Measurements from ENCODE around the gene TPRKB.

Gene TPRKB

GRCh38 chr2:73700661-73701447 lies 36.3 kb downstream of the TPRKB start:
- H3K4me2 ChIP-seq: no peak overlapping the region
- H3K79me2 ChIP-seq (ENCODE audit: insufficient read depth, low read depth): no peaks in the 10 kb centered on the region
- no peaks in the 10 kb centered on the region for H3K4me1 ChIP-seq (ENCODE audit: low read depth, poor library complexity, severe bottlenecking)
- H3K27ac ChIP-seq: no peak overlapping the region
- no peaks in the 10 kb centered on the region for H3K36me3 ChIP-seq (ENCODE audit: insufficient read depth)
- no peaks in the 10 kb centered on the region for H3K27me3 ChIP-seq (ENCODE audit: insufficient read depth, low read depth)
- TF ChIP-seq CTCF (conservative IDR thresholded peaks at IDR 0.05; ENCODE audit: low read depth, low read length): no peak
- H3K4me3 ChIP-seq (IDR thresholded peaks at IDR 0.05; ENCODE audit: insufficient read depth, low read depth, low read length): no peak overlapping the region
- no peaks in the 10 kb centered on the region for H4K20me1 ChIP-seq (ENCODE audit: insufficient read depth)
- H2AFZ ChIP-seq (ENCODE audit: low read depth): no peak overlapping the region
- no peak overlapping the region for H3K9ac ChIP-seq

- no peaks in the 10 kb centered on the region for H3K36me3 ChIP-seq (ENCODE audit: insufficient read depth)
- no peak overlapping the region for H2AFZ ChIP-seq (ENCODE audit: low read depth)
- H4K20me1 ChIP-seq (ENCODE audit: insufficient read depth): no peaks in the 10 kb centered on the region
- H3K4me2 ChIP-seq: no peak overlapping the region
- H3K27ac ChIP-seq: no peak overlapping the region
- H3K79me2 ChIP-seq (ENCODE audit: insufficient read depth, low read depth): no peaks in the 10 kb centered on the region
- H3K4me1 ChIP-seq (ENCODE audit: low read depth, poor library complexity, severe bottlenecking): no peaks in the 10 kb centered on the region
- H3K27me3 ChIP-seq (ENCODE audit: insufficient read depth, low read depth): no peaks in the 10 kb centered on the region
- H3K4me3 ChIP-seq (IDR thresholded peaks at IDR 0.05; ENCODE audit: insufficient read depth, low read depth, low read length): no peak overlapping the region
- TF ChIP-seq CTCF (conservative IDR thresholded peaks at IDR 0.05; ENCODE audit: low read depth, low read length): no peak
- no peak overlapping the region for H3K9ac ChIP-seq
These were observed 37.0 kb downstream of the TPRKB start for GRCh38 chr2:73700131-73700611.

- Histone ChIP-seq H3K27me3 (ENCODE audit: insufficient read depth, low read depth) (no peaks in the 10 kb centered on the region), H2AFZ (ENCODE audit: low read depth) (no peak overlapping the region), H3K27ac (no peak overlapping the region), H3K9ac (no peak overlapping the region), H3K36me3 (ENCODE audit: insufficient read depth) (no peaks in the 10 kb centered on the region), H4K20me1 (ENCODE audit: insufficient read depth) (no peaks in the 10 kb centered on the region), H3K79me2 (ENCODE audit: insufficient read depth, low read depth) (no peaks in the 10 kb centered on the region), H3K4me2 (no peak overlapping the region), H3K4me1 (ENCODE audit: low read depth, poor library complexity, severe bottlenecking) (no peaks in the 10 kb centered on the region), H3K4me3 (IDR thresholded peaks at IDR 0.05; ENCODE audit: insufficient read depth, low read depth, low read length) (no peak overlapping the region)
- no peak for TF ChIP-seq CTCF (conservative IDR thresholded peaks at IDR 0.05; ENCODE audit: low read depth, low read length)
These were observed 37.7 kb downstream of the TPRKB start for GRCh38 chr2:73699437-73699836.

- H2AFZ ChIP-seq (ENCODE audit: low read depth): no peak overlapping the region
- H3K4me1 ChIP-seq (ENCODE audit: low read depth, poor library complexity, severe bottlenecking): no peaks in the 10 kb centered on the region
- H3K79me2 ChIP-seq (ENCODE audit: insufficient read depth, low read depth): no peaks in the 10 kb centered on the region
- no peak overlapping the region for H3K4me3 ChIP-seq (IDR thresholded peaks at IDR 0.05; ENCODE audit: insufficient read depth, low read depth, low read length)
- H3K27me3 ChIP-seq (ENCODE audit: insufficient read depth, low read depth): no peaks in the 10 kb centered on the region
- no peaks in the 10 kb centered on the region for H3K36me3 ChIP-seq (ENCODE audit: insufficient read depth)
- TF ChIP-seq CTCF (conservative IDR thresholded peaks at IDR 0.05; ENCODE audit: low read depth, low read length): no peak
- no peak overlapping the region for H3K9ac ChIP-seq
- H3K27ac ChIP-seq: no peak overlapping the region
- no peaks in the 10 kb centered on the region for H4K20me1 ChIP-seq (ENCODE audit: insufficient read depth)
- H3K4me2 ChIP-seq: no peak overlapping the region
These were observed 39.0 kb downstream of the TPRKB start for GRCh38 chr2:73698101-73698500.

Data from KMS-11 (cell line).